Lower leg skin (tissue), 4 donors: ENCODE results near the gene RALY. TPM values are rescaled to one million over a fixed set of nuclear protein-coding genes. Genes with fewer than 3 reads are reported as not detected.

ENCODE experiments used
- DNase-seq, 2 donors: peaks; one replicate each; pipeline ENCODE4 v3.0.0-alpha.2; 2019; ENCODE audit warnings: low spot score in 2 of 2
- H3K4me3 ChIP-seq: fragments of 200-600 bp; sonication (generic); 2 replicates; pipeline ENCODE4 v1.5.1; 2017; ENCODE audit warnings: mild to moderate bottlenecking, low read depth; ENCODE audit not compliant: poor library complexity, severe bottlenecking
- POLR2A ChIP-seq, 2 donors: fragments of 450-650 bp; IDR thresholded peaks; one replicate each; pipeline ENCODE4 v1.6.1; 2016 to 2017; ENCODE audit warnings: antibody characterized with exemption in 2 of 2, mild to moderate bottlenecking in 1 of 2, moderate library complexity in 1 of 2
- WGBS, 2 donors: methylation state at CpG; one replicate each; pipeline ENCODE4 v1.1.5; 2018; 5-methylcytosine and 5-hydroxymethylcytosine counted together
- intact Hi-C: fragments of 100-400 bp; cut with DNase I; formaldehyde crosslinking; loops from one replicate; pipeline ENCODE4 v1.15.0; 2023; ENCODE audit warnings: low total_unique reads
- total RNA-seq, 4 donors: library from RNA; depleted of rRNA; stranded (reverse); fragments of >200 nt; gene quantifications; one replicate each; pipeline ENCODE4 v1.1.0, GENCODE V29; 2016
- TF ChIP-seq, protein P1 (sequence below), 3 donors: fragments of 450-650 bp; IDR thresholded peaks; one replicate each; pipeline ENCODE4 v1.5.1; 2016; ENCODE audit warnings: antibody characterized with exemption in 3 of 3, mild to moderate bottlenecking in 3 of 3, moderate library complexity in 2 of 3

Gene RALY
- total RNA-seq = 100 to 1,000 TPM in 1 of 4 donors, 10 to 100 TPM in 3; 92.2 to 113 (median 98.6) TPM

DNA sequence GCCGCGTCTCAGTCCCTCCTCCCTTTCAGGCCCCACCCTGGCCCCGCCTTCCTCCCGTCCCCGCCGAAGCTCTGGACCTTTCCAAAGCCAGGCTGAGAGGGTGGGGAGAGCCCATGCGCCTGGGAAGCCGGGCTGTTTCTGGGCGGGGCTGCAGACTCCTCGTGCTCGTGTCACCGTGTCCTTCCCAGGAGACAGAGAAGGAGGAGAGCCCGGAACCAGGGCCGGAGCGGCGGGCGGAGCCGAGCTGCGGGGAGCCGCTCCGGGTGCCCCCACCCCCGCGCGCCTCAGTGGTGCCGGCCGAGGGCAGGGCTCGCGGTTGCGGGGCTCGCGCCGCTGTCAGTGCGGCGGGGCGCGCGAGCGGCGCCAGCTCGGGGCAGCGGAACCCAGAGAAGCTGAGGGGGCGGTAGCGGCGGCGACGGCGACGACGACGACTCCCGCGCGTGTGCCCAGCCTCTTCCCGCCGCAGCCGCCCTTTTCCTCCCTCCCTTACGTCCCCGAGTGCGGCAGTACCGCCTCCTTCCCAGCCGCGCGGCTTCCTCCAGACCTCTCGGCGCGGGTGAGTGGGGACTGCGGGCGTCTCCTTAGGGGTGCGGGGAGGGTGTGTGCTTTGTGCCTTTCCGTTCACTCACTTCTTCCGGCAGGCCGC lies at the start of gene RALY:
TSS of gene RALY (plus strand) at position 336 of the 646 bp plus-strand sequence. CDS start 78,164 bp downstream, outside the sequence.
- peak; percentile 48 to 100 for DNase-seq
- intact Hi-C loops = no loop called here
- WGBS, 2 donors = 0% methylated on average over 29 to 33 of the region's 72 CpGs
- peak in 1 of 2 donors; percentile 67 for TF ChIP-seq POLR2A (IDR thresholded peaks at IDR 0.05)
- TF ChIP-seq, protein P1, sequence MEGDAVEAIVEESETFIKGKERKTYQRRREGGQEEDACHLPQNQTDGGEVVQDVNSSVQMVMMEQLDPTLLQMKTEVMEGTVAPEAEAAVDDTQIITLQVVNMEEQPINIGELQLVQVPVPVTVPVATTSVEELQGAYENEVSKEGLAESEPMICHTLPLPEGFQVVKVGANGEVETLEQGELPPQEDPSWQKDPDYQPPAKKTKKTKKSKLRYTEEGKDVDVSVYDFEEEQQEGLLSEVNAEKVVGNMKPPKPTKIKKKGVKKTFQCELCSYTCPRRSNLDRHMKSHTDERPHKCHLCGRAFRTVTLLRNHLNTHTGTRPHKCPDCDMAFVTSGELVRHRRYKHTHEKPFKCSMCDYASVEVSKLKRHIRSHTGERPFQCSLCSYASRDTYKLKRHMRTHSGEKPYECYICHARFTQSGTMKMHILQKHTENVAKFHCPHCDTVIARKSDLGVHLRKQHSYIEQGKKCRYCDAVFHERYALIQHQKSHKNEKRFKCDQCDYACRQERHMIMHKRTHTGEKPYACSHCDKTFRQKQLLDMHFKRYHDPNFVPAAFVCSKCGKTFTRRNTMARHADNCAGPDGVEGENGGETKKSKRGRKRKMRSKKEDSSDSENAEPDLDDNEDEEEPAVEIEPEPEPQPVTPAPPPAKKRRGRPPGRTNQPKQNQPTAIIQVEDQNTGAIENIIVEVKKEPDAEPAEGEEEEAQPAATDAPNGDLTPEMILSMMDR (IDR thresholded peaks at IDR 0.05) = peak in 1 of 3 donors; percentile 34
- H3K4me3 ChIP-seq = peak within 1 kb of the TSS; percentile 77

DNA sequence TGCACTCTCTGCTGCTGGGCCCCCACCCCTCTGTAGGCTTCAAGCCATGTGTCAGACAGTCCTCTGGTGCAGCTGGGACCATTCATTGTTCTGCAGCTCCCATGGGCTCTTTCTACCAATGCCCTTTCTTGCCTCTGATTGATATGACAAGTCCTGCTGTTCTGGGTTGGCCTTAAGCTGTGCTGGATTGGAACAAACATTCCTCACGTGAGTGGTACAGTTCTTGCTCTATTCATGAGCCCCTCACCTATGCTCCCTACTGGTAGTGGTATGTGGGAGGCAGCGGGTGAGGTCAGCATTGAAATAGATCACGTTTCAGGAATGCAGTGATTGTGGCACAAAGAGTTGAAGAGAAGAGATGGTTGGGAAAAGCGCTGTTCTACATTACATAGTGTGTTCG lies 48.8 kb upstream of the RALY start:
- DNase-seq = no peak
- no peak overlapping the region for H3K4me3 ChIP-seq
- WGBS, 2 donors = 73 to 75% methylated on average over 5 of the region's 5 CpGs
- TF ChIP-seq, protein P1 (IDR thresholded peaks at IDR 0.05) = no peak
- no peak for TF ChIP-seq POLR2A (IDR thresholded peaks at IDR 0.05)
- intact Hi-C loops = loop anchor here (10.0 kb wide), 1 partner anchor 120 kb away; no protein-coding TSS in a partner anchor

DNA sequence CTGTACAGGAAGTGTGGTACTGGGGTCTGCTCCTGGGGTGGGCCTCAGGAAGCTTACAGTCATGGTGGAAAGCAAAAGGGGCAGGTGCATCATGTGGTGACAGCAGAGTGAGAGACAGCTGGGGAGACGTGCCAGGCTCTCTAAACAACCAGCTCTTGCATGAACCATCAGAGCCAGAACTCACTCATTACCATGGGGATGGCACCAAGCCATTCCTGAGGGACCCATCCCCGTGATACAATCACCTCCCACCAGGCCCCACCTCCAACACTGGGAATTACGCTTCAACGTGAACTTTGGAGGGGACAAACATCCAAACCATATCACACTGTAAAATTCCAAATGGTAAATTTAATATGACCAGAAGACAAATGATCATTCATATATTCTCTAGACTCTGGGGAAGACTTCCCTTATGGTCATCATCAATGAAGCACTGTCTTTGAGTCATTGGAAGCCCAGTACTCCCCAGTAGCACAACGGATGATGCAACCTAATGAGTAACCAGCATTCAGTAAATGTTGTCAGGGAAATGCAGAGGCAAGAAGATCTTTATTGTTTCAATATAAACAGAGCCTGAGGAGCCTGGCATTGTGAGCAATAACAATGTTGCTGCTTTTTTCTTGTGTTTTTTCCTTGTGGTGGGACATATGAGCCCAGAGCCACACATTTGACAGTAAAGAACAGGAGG lies 48.2 kb upstream of the RALY start:
- no peak overlapping the region for H3K4me3 ChIP-seq
- no peak for TF ChIP-seq POLR2A (IDR thresholded peaks at IDR 0.05)
- TF ChIP-seq, protein P1 (IDR thresholded peaks at IDR 0.05) = no peak
- intact Hi-C loops = loop anchor here (10.0 kb wide), 1 partner anchor 119 kb away; no protein-coding TSS in a partner anchor
- 58 to 84% methylated on average over 5 of the region's 5 CpGs for WGBS, 2 donors
- no peak for DNase-seq

DNA sequence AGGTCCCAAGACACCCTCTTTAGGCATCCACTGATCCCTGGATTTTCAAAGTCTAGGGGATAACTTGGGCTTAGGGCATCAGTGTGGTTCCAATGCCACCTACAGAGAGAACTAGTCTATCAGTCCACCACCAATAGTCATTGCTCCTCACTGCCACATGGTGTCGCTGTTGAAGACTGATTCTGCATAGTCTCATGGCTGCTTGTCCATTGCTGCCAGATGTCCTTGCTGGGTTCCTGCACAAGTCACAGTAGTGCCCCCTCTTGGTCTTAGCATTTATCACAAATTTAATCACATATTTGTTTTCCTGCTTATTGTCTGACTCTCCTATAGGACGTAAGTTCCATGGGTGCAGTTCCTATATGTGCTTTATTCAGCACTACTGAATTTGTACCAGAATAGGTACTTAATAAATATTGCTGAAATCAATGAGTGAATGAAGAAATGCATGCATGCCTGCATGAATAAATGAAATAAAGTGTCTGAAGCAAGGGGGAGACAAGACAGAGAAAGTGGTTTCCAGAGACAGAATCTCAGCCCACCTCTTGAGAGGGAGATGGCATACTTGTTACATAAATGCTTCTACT lies 45.9 kb upstream of the RALY start:
- WGBS, 2 donors = 43 to 46% methylated on average over 2 of the region's 2 CpGs
- intact Hi-C loops = loop anchor here (10.0 kb wide), 1 partner anchor 117 kb away; no protein-coding TSS in a partner anchor
- TF ChIP-seq, protein P1 (IDR thresholded peaks at IDR 0.05) = peak in 1 of 3 donors; percentile 30
- no peak for TF ChIP-seq POLR2A (IDR thresholded peaks at IDR 0.05)
- DNase-seq = no peak
- H3K4me3 ChIP-seq = no peak overlapping the region

DNA sequence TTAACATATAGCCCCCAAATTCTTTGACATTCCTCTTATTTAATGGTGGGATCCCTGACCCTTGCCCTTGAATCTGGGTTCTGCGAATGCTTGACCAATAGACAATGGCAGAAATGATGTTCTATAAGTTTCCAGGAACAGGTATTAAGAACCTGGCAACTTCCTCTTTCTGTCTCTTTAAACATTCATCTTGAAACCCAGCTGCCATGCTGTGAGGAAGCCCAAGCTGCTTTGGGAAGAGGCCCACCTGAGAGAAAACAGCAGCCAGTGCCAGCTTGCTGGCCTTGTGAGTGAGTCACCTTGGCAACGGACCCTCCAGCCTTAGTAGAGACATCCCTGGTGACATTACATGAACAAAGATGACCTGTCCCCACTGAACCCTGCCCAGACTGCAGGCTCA lies 45.2 kb upstream of the RALY start:
- no peak overlapping the region for H3K4me3 ChIP-seq
- DNase-seq = no peak
- TF ChIP-seq, protein P1 (IDR thresholded peaks at IDR 0.05) = no peak
- no peak for TF ChIP-seq POLR2A (IDR thresholded peaks at IDR 0.05)
- intact Hi-C loops = loop anchor here (10.0 kb wide), 1 partner anchor 116 kb away; no protein-coding TSS in a partner anchor
- 92 to 100% methylated on average over 2 of the region's 2 CpGs for WGBS, 2 donors
